Tibial nerve (tissue), 4 donors: Measurements from ENCODE around the gene WASHC2A. TPM values are rescaled to one million over a fixed set of nuclear protein-coding genes. Genes with fewer than 3 reads are reported as not detected.
"Not testable (repeated sequence)": the region's sequence is repeated elsewhere in the genome, so short reads cannot be mapped to it uniquely, and the experiment has no call there.

Experiments
- DNase-seq, 2 donors: peaks; one replicate each; pipeline ENCODE4 v3.0.0-alpha.2; 2019; ENCODE audit warnings: low spot score in 2 of 2
- H3K27ac ChIP-seq, 4 donors: fragments of 200-600 bp; sonication (generic) in 3 of 4; one replicate each; pipeline ENCODE4 v1.5.1; 2017 to 2019; ENCODE audit warnings: mild to moderate bottlenecking in 1 of 4
- H3K27me3 ChIP-seq, 2 donors: fragments of 200-600 bp; sonication (generic) in 1 of 2; one replicate each; pipeline versions ENCODE4 v1.5.1 to v1.6.0; 2017 to 2019
- H3K36me3 ChIP-seq, 3 donors: fragments of 200-600 bp; sonication (generic); one replicate each; pipeline ENCODE4 v1.5.1; 2018 to 2019
- H3K4me1 ChIP-seq, 4 donors: fragments of 200-600 bp; sonication (generic) in 3 of 4; one replicate each; pipeline ENCODE4 v1.5.1; 2017 to 2019
- H3K4me3 ChIP-seq, 4 donors: fragments of 200-600 bp; sonication (generic) in 3 of 4; one replicate each; pipeline ENCODE4 v1.5.1; 2017 to 2019; ENCODE audit warnings: mild to moderate bottlenecking in 1 of 4, moderate library complexity in 1 of 4
- H3K9me3 ChIP-seq, 4 donors: fragments of 200-600 bp; sonication (generic) in 3 of 4; one replicate each; pipeline ENCODE4 v1.5.1; 2017 to 2019
- EP300 ChIP-seq, 2 donors: sonication (generic); formaldehyde crosslinking; IDR thresholded peaks; one replicate each; pipeline ENCODE4 v1.6.1; 2017; ENCODE audit warnings: antibody characterized with exemption in 2 of 2, mild to moderate bottlenecking in 1 of 2
- POLR2A ChIP-seq, 2 donors: fragments of 450-650 bp; IDR thresholded peaks; one replicate each; pipeline ENCODE4 v1.6.1; 2017; ENCODE audit warnings: antibody characterized with exemption in 2 of 2, mild to moderate bottlenecking in 2 of 2, moderate library complexity in 2 of 2
- WGBS, 2 donors: methylation state at CpG; one replicate each; pipeline ENCODE4 v1.1.5; 2018; 5-methylcytosine and 5-hydroxymethylcytosine counted together
- total RNA-seq, 4 donors: library from RNA; depleted of rRNA; stranded (reverse); fragments of >200 nt; gene quantifications; one replicate each; pipeline ENCODE4 v1.1.0, GENCODE V29; 2016
- TF ChIP-seq, protein P1 (sequence below), 5 experiments: fragments of 200-600 bp in 3 of 5; fragments of 450-650 bp in 2 of 5; sonication (generic) in 3 of 5; IDR thresholded peaks; one replicate each; pipeline ENCODE4 v1.5.1; 2016 to 2019; ENCODE audit warnings: antibody characterized with exemption in 5 of 5, mild to moderate bottlenecking in 3 of 5, moderate library complexity in 2 of 5

Gene WASHC2A
- total RNA-seq, 4 donors from 2014 or later, result 25.7 to 41.7 (median 37.8) TPM

GRCh38 chr10:50152792-50153272, 85.1 kb downstream of the WASHC2A start:
- no peak for DNase-seq
- Histone ChIP-seq H3K27me3 (peaks cover 0 to 4% of the 10 kb centered on the region in 2 donors), H3K4me3 (no peak overlapping the region), H3K9me3 (no peaks in the 10 kb centered on the region), H3K4me1 (peaks cover 0 to 5% (median 0%) of the 10 kb centered on the region in 4 donors), H3K36me3 (no peaks in the 10 kb centered on the region), H3K27ac (no peak overlapping the region)
- WGBS, 2 donors, result 4% methylated on average over 6 to 15 of the region's 34 CpGs
- TF ChIP-seq EP300 (IDR thresholded peaks at IDR 0.05) (no peak), POLR2A (IDR thresholded peaks at IDR 0.05) (no peak)
- TF ChIP-seq, protein P1, sequence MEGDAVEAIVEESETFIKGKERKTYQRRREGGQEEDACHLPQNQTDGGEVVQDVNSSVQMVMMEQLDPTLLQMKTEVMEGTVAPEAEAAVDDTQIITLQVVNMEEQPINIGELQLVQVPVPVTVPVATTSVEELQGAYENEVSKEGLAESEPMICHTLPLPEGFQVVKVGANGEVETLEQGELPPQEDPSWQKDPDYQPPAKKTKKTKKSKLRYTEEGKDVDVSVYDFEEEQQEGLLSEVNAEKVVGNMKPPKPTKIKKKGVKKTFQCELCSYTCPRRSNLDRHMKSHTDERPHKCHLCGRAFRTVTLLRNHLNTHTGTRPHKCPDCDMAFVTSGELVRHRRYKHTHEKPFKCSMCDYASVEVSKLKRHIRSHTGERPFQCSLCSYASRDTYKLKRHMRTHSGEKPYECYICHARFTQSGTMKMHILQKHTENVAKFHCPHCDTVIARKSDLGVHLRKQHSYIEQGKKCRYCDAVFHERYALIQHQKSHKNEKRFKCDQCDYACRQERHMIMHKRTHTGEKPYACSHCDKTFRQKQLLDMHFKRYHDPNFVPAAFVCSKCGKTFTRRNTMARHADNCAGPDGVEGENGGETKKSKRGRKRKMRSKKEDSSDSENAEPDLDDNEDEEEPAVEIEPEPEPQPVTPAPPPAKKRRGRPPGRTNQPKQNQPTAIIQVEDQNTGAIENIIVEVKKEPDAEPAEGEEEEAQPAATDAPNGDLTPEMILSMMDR (IDR thresholded peaks at IDR 0.05), result no peak

- H3K27me3 ChIP-seq, H3K9me3 ChIP-seq, H3K27ac ChIP-seq, DNase-seq, H3K4me3 ChIP-seq, H3K36me3 ChIP-seq, H3K4me1 ChIP-seq: not testable (repeated sequence)
These were observed 90.1 kb downstream of the WASHC2A start for GRCh38 chr10:50157868-50158267.

DNA sequence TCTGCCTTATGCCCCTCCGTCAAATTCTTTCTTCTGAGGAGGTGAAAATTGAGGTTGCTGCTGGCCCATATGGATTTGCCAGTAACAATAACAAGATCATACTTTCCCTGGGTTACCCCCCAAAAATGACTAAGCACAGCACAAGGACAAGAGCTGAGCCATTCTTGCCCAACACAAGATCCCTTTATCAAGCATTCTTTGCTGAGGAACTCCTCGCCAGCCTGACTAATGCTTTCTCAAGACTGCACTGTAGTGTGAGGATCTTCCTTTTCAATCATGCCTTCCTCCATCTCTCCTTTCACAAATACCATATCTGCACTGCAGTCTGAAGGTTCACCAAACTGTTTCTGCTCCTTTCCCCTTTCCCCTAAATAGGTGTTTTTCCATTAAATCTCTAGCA, 92.1 kb downstream of the WASHC2A start:
- 82 to 84% methylated on average over 2 of the region's 2 CpGs for WGBS, 2 donors

DNA sequence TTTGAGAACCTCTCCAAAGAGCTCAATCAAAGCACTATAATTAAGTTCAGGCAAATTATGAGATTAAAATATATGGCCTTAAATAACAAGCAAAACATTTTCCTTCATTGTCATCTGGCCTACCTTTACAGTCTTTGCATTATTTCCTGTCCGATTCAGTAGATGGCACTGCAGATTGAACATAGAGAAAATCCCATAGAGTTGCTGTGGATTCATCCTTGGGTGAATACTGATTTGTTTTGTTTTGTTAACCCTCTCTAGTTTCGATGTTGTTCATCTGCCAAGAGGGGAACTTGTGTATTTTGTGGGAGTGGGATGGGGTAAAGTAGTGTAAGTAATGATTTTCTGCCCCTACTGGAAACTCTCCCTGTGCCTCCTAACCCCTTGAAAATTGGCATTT, 97.3 kb downstream of the WASHC2A start:
- not testable (repeated sequence) for H3K36me3 ChIP-seq, H3K27ac ChIP-seq, H3K4me3 ChIP-seq, H3K27me3 ChIP-seq, DNase-seq, H3K9me3 ChIP-seq, H3K4me1 ChIP-seq
- 37 to 46% methylated on average over 2 of the region's 2 CpGs for WGBS, 2 donors

More for the DNA sequence above, 92.1 kb downstream of the WASHC2A start:
- H3K9me3 ChIP-seq, H3K4me3 ChIP-seq, H3K27me3 ChIP-seq, H3K27ac ChIP-seq, H3K36me3 ChIP-seq, H3K4me1 ChIP-seq, DNase-seq: not testable (repeated sequence)

DNA sequence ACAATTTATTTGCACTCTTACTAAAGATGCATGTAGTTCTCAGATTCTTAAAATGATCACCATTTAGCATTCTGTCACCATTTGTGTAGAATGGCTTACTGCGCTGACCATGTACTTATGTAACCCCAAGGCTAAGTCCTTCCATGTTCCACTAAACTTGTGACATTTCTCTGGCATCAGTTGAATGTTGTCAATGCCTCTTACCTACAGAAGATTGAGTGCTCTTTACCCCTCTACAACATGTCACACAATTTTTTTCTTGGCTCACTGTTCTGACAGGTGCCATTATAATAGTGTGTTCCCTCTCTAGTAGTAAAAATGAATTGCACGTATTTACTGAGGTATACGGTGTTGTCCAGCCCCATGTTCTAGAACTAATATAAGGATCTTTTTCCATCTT, 100.1 kb downstream of the WASHC2A start:
- H3K9me3 ChIP-seq, H3K4me1 ChIP-seq, DNase-seq, H3K4me3 ChIP-seq, H3K27ac ChIP-seq, H3K36me3 ChIP-seq, H3K27me3 ChIP-seq: not testable (repeated sequence)
- WGBS, 2 donors, result 94 to 98% methylated on average over 3 of the region's 3 CpGs

- not testable (repeated sequence) for H3K9me3 ChIP-seq, H3K27me3 ChIP-seq, H3K27ac ChIP-seq, H3K36me3 ChIP-seq, H3K4me3 ChIP-seq, H3K4me1 ChIP-seq, DNase-seq
- WGBS, 2 donors, result 54 to 58% methylated on average over 1 of the region's 1 CpG
These were observed 101.8 kb downstream of the WASHC2A start for GRCh38 chr10:50169506-50169905.

- not testable (repeated sequence) for DNase-seq, H3K36me3 ChIP-seq, H3K27ac ChIP-seq, H3K4me1 ChIP-seq, H3K9me3 ChIP-seq, H3K4me3 ChIP-seq, H3K27me3 ChIP-seq
- 48 to 53% methylated on average over 3 of the region's 3 CpGs for WGBS, 2 donors
These were observed 107.2 kb downstream of the WASHC2A start for GRCh38 chr10:50174788-50175525.

Other genes with a start within 250 kb of the WASHC2A start
- 10 to 100 TPM; 31.8 to 40.2 (median 35.6) TPM for gene PARG, start 125.9 kb upstream of the WASHC2A start, total RNA-seq
- 10 to 100 TPM; 27.8 to 39.4 (median 28.4) TPM for gene TIMM23B, start 125.9 kb upstream of the WASHC2A start, total RNA-seq
- 10 to 100 TPM; 17.7 to 37.5 (median 28.7) TPM for gene AGAP6, start 79.5 kb upstream of the WASHC2A start, total RNA-seq
- gene ASAH2, start 183.6 kb downstream of the WASHC2A start, total RNA-seq, result 1 to 10 TPM in 1 of 4 donors, under 1 TPM in 2, not detected in 1; under 0.01 to 1.5 (median 0.66) TPM